Liver (tissue), 2 donors: ENCODE data around the gene TBC1D5.

ENCODE experiments used
- EGR1 ChIP-seq, 2 donors: IDR thresholded peaks; 2 replicates each; pipeline ENCODE4 v1.6.1; 2016 to 2018; ENCODE audit warnings: antibody characterized with exemption in 2 of 2, low read depth in 2 of 2
- RAD21 ChIP-seq, 2 donors: IDR thresholded peaks; 2 replicates each; pipeline ENCODE4 v1.6.1; 2016; ENCODE audit warnings: antibody characterized with exemption in 2 of 2, mild to moderate bottlenecking in 2 of 2
- RXRA ChIP-seq, 2 donors: IDR thresholded peaks; 2 replicates each; pipeline ENCODE4 v1.6.1; 2017 to 2018; ENCODE audit warnings: antibody characterized with exemption in 2 of 2, mild to moderate bottlenecking in 1 of 2
- donor health status: healthy.

GRCh38 chr3:17339132-17339575, 403.3 kb downstream of the TBC1D5 start:
- TF ChIP-seq EGR1 (IDR thresholded peaks at IDR 0.05; ENCODE audit: low read depth in 2 of 2) (no peak), RAD21 (IDR thresholded peaks at IDR 0.05) (no peak), RXRA (IDR thresholded peaks at IDR 0.05) (no peak)
